Stimulated activated effector memory CD8-positive, alpha-beta T cell treated with anti-CD3 and anti-CD28 coated beads, Interleukin-12 subunit alpha, Interleukin-12 subunit beta, amount 100 ng/mL, for 72 hours (primary cell): ENCODE data around the gene HES7.
A peak's percentile ranks its signal among the peaks of the same experiment; 100 is the strongest.
"Not testable (repeated sequence)": the region's sequence is repeated elsewhere in the genome, so short reads cannot be mapped to it uniquely, and the experiment has no call there.

Experiments used
- ATAC-seq: fragments of 150-1000 bp; cut with Tn5 transposase; 2 replicates; pipeline ENCODE4 v1.10.0; 2021
- DNase-seq, 2 donors: peaks; one replicate each; pipeline ENCODE4 v3.0.0; 2021 to 2022; ENCODE audit warnings: low spot score in 2 of 2
- H3K27ac Mint-ChIP-seq: one replicate; pipeline ENCODE4 v1.8.0; 2022; ENCODE audit warnings: mild to moderate bottlenecking, mixed read lengths
- H3K36me3 Mint-ChIP-seq: one replicate; pipeline ENCODE4 v1.8.0; 2022; ENCODE audit warnings: mild to moderate bottlenecking, mixed read lengths
- H3K4me1 Mint-ChIP-seq: one replicate; pipeline ENCODE4 v1.8.0; 2022; ENCODE audit warnings: mixed read lengths
- H3K4me3 Mint-ChIP-seq: one replicate; pipeline ENCODE4 v1.8.0; 2022; ENCODE audit warnings: mild to moderate bottlenecking, mixed read lengths
- H3K9me3 Mint-ChIP-seq: one replicate; pipeline ENCODE4 v1.8.0; 2022; ENCODE audit warnings: mixed read lengths

Gene HES7

DNA sequence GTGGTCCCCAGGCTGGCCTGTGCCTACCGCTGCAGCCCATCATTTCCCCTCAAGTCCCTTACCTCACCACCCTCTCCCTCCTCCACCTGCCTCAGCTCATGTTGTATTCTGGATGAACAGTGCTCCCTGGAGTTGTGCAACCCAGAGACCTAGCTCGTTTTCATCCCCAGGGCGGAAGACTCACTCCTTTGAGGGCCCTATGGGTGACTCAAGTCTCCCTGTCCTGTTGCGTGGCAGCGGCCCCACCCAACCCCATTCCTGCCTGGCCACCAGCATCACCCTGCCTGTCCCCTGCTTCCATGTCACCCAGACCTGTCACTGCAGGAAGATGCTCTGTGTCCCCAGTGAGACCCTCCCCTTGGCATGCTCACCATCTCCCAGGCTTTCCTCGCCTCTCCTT is 39.7 kb downstream of the HES7 start:
- ATAC-seq (no peak), DNase-seq (no peak)
- H3K36me3 Mint-ChIP-seq = peaks cover 12% of the 10 kb centered on the region
- H3K4me3 Mint-ChIP-seq = no peak overlapping the region
- no peak overlapping the region for H3K27ac Mint-ChIP-seq
- peaks cover 14% of the 10 kb centered on the region for H3K4me1 Mint-ChIP-seq
- H3K9me3 Mint-ChIP-seq = no peaks in the 10 kb centered on the region

DNA sequence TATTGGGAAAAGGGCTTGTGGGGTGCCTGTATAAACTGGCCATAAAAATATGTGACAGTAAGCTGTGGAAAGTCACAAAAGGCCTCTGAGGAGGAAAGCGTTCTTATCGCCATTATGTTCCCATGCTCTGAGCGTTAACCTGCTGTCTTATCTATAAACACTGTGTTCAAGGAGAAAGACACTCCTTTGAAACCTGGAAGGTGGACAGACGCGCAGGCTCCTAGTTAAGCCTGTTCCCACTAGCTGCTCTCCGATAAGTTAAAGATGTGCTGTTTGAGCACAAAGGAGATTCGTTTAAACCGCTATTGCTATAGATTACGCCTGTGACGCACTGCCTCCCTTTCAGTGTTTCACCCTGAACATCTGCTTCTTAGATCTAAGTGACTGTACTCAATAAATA is 41.6 kb downstream of the HES7 start:
- no peaks in the 10 kb centered on the region for H3K9me3 Mint-ChIP-seq
- peaks cover 17% of the 10 kb centered on the region for H3K4me1 Mint-ChIP-seq
- no peak for ATAC-seq
- peaks cover 12% of the 10 kb centered on the region for H3K36me3 Mint-ChIP-seq
- no peak overlapping the region for H3K4me3 Mint-ChIP-seq
- no peak overlapping the region for H3K27ac Mint-ChIP-seq
- no peak for DNase-seq

DNA sequence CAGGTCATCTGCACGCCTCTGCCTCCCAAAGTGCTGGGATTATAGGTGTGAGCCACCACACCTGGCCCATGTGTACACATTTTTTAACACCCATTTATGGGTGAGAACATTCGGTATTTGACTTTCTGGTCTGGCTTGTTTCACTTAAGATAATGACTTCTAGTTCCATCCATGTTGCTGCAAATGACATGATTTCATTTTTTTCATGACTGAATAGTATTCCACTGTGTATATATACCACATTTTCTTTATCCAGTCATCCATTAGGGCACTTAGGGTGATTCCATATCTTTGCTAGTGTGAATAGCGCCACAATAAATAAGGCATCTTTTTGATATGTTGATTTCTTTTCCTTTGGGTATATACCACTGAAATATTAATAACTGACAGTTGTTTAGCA is 42.0 kb downstream of the HES7 start:
- no peak overlapping the region for H3K4me3 Mint-ChIP-seq
- no peak for ATAC-seq
- H3K4me1 Mint-ChIP-seq = peaks cover 17% of the 10 kb centered on the region

DNA sequence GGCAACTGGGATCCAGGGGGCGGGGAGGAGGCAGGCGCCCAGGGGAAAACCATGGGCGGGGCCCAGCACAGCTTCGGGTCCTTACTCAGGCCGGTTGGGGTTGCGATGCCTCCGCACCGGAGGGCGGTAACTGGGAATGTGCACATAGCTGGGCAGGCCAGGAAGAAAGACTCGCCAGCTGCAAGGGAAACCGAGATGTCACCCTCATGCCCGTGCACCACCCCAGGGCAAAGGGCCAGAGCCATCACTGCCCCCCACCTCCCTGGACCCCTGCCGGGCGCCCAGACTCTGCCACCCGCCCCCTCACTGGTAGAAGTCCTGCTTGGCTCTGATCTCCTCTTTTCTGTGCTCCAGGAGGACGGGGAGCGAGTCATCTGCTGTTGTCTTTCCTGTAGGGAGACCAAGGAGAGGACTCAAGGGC is 43.1 kb downstream of the HES7 start:
- H3K4me1 Mint-ChIP-seq = peaks cover 17% of the 10 kb centered on the region
- ATAC-seq (no peak), DNase-seq (no peak)
- H3K36me3 Mint-ChIP-seq = peaks cover 6% of the 10 kb centered on the region
- H3K27ac Mint-ChIP-seq = no peak overlapping the region
- peak overlapping the region; percentile 84 for H3K4me3 Mint-ChIP-seq
- no peaks in the 10 kb centered on the region for H3K9me3 Mint-ChIP-seq

More for the DNA sequence above, 42.0 kb downstream of the HES7 start:
- H3K27ac Mint-ChIP-seq = no peak overlapping the region
- H3K36me3 Mint-ChIP-seq = peaks cover 12% of the 10 kb centered on the region
- no peaks in the 10 kb centered on the region for H3K9me3 Mint-ChIP-seq
- DNase-seq = no peak

DNA sequence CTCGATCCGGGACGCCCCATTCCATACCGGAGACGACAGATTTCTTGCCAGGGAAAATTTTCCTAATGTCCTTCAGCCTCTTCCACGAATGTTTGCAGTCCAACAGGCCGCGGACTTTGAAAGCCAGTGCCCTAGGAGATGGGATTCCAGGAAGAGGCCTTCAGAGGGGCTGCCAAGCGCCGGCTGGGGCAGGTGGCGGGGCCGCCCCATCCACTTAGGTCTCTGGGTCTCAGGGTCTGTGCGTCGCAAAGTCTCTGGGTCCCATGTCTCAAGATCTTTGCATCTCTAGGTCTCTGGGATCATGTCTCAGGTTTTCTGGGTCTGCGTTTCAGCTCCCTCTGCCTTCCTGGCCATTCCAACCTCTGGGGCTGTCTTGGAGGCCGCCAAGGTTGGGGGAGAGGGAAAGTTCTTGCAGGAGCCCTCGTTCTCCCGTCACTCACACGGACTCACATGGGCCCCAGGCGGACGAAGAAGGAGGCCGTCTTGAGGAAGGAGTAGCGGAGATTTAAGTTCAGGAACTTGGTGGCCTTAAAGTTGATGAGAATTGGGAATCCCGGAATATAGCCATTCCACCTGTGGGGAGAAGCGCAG is 43.6 kb downstream of the HES7 start:
- DNase-seq (no peak), ATAC-seq (no peak)
- Mint-ChIP-seq H3K27ac (no peak overlapping the region), H3K4me3 (peak overlapping the region; percentile 84), H3K9me3 (no peaks in the 10 kb centered on the region), H3K36me3 (peaks cover 6% of the 10 kb centered on the region), H3K4me1 (peaks cover 17% of the 10 kb centered on the region)

DNA sequence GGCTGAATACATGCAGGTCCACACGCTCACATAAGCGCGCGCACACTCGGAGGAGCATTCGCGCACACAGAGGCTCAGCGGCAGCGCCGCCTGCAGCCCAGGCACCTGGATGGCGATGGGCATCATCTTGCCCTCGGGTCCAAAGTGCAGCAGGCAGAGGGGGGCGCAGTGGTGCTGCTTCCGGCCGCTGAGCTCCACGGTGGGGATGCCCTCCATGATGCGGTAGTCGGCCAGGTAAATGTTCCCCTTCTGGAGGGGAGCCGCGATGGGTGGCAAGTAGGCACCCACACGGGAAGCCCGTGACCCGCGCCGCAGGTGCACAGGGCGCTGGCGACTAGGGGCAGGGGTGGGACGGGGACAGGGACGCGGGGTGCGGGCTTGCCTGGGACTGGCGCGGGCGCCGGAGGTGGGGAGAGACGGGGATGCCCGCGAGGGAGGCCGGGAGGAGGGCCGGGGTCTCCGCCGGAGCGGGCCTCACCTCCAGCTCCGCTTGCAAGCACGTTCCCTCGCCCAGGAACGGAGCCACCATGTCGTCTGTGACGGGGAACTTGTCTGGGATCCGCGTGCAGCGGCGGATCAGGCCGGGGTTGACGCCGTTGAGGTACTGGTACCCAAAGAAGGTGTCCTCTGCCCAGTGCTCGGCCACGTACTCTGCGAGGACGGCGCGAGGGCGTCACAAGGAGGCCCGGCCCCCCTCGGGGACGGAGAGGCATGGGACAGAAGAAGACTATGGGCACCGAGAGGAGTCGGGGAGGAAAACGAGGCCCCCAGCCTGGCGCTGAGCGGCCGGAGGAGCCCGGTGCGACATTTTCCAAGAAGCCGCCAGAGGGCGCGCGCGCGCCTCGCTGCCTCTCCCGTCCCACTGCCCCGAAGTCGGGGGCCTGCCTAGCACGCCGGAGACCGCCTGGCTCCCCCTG is 44.4 kb downstream of the HES7 start:
- H3K9me3 Mint-ChIP-seq = no peaks in the 10 kb centered on the region
- peak overlapping the region; percentile 84 for H3K4me3 Mint-ChIP-seq
- peak overlapping the region; percentile 34 for H3K27ac Mint-ChIP-seq
- H3K36me3 Mint-ChIP-seq = peaks cover 6% of the 10 kb centered on the region
- peaks cover 23% of the 10 kb centered on the region for H3K4me1 Mint-ChIP-seq
- peak; percentile 81 to 87 for DNase-seq
- peak; percentile 89 for ATAC-seq

DNA sequence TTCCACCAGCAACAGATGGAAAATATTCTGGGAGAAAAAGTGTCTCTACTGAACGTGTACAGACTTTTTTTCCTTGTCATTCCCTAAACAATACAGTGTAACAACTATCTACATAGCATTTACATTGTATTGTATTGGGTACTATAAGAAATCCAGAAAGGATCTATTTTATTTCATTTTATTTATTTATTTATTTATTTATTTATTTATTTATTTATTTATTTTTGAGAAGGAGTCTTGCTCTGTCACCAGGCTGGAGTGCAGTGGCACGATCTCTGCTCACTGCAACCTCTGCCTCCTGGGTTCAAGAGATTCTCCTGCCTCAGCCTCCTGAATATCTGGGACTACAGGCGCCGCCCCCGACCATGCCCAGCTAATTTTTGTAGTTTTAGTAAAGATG is 46.0 kb downstream of the HES7 start:
- Mint-ChIP-seq H3K4me1 (peaks cover 39% of the 10 kb centered on the region), H3K36me3 (peaks cover 12% of the 10 kb centered on the region)
- not testable (repeated sequence) for H3K27ac Mint-ChIP-seq, H3K4me3 Mint-ChIP-seq, DNase-seq, H3K9me3 Mint-ChIP-seq, ATAC-seq

DNA sequence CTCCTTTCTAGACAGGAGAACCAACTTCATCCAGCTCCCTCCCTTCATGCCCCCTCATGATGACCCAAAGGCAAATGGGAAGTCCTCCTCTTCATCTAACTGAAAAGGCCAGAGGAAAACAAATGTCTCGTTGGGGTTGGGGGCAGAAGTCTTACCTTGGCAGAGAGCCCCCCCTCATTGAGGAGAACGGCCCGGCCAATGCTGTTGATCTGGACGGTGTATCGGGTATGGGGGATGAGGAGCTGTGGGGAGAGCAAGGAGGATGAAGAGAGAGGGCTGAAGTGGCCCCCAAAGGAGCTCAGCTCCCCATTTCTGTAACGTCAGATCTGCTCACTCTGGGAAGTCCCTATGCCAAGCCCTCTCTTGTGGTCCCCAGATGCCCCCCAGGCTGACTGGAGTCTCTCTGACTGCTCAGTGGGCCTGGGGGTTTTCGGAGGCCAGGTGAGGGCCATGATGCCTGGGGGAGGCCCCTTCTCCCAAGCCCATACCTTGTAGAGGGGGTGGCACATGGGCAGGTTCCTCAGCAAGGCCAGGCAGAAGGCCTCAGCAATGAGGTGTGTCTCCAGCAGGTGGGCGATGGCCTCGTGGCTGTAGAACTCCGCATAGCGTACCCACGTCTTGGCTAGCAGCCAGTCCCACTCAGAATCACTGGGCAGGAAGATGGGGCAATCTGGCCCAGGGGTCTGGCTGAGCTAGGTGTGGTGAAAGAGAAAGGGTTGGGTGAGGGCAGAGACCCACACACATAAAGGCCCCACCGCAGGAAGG is 47.2 kb downstream of the HES7 start:
- peaks cover 46% of the 10 kb centered on the region for H3K4me1 Mint-ChIP-seq
- H3K9me3 Mint-ChIP-seq = no peaks in the 10 kb centered on the region
- no peak for DNase-seq
- peaks cover 21% of the 10 kb centered on the region for H3K36me3 Mint-ChIP-seq
- ATAC-seq = no peak
- no peak overlapping the region for H3K4me3 Mint-ChIP-seq
- no peak overlapping the region for H3K27ac Mint-ChIP-seq

DNA sequence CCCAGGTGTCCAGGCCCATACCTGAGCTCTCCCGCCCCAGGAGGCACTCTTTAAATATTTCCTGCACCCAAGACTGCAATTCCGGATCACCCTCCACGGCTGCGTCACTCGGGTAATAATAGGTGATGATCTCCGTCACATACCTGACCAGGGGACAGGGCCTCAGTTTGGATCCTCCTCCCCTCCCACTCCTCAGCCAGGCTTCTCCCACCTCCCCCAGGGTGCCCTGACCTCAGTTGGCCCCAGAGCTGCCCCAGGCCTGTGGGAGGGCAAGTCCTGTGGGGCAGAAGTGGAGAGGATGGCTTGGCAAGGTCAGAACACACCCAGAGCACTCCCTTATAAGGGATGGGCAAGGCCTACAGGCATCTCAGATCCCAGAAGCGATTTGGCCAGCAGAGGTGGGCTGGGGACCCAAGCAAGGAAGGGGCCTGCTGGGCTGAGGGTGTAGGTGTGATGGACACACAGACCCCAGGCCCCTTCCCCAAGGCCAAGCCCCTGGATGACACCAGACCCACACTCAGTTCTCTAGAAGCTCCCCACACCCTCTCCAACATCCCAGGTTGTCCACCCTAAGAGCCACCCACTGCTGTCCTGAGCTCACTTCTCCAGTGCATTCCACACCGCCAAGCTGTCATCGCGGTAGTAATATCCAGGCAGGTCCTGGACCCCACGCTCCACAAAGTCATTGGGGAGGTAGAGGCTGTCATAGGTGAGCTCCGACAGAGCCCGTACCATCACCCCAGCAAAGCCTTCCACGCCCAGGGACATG is 48.1 kb downstream of the HES7 start:
- H3K27ac Mint-ChIP-seq = peak overlapping the region; percentile 26
- H3K4me3 Mint-ChIP-seq = no peak overlapping the region

DNA sequence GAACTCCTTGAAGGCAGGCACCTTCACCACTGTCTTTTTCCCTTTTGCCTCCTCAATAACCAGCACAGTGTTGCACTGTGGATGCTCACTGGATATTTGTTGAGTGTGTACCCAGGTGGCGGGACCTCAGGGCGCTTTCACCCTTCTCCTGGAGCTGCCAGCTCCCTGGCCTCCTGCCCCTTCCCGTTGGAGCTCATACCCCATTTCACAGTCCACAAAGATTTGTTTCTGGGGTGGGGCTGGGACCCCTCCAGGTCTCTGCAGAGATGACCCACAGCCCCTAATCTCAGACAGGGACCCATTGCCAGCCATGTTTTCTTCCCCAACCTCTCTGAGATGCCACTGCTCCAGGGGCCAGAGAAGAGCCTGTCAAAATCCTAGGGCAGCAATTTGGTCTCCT is 48.8 kb downstream of the HES7 start:
- no peaks in the 10 kb centered on the region for H3K9me3 Mint-ChIP-seq

More for the DNA sequence above, 48.1 kb downstream of the HES7 start:
- no peak for ATAC-seq
- Mint-ChIP-seq H3K9me3 (no peaks in the 10 kb centered on the region), H3K4me1 (peaks cover 46% of the 10 kb centered on the region), H3K36me3 (peaks cover 15% of the 10 kb centered on the region)
- DNase-seq = no peak

DNA sequence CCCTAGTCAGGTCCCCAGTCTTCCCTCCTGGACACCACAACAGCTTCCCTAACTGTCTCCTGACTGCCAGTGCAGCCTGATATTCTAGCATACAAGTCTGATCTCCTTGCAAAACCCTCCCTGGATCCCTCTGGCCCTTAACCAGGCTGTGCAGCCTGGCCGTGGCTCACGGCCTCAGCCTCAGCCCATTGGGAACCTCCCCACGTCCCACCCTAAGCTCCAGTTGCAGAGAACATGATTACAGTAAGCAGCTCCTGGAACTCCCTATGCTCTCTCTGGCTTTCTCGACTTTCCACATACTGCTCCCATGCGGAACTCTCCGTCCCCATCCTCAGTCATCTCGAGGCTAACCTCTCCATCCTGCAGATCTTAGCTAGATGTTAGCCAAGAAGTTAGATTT is 49.4 kb downstream of the HES7 start:
- ATAC-seq (no peak), DNase-seq (no peak)
- Mint-ChIP-seq H3K27ac (peak overlapping the region; percentile 26), H3K4me3 (peak overlapping the region; percentile 68), H3K36me3 (peaks cover 15% of the 10 kb centered on the region), H3K4me1 (peaks cover 35% of the 10 kb centered on the region), H3K9me3 (no peaks in the 10 kb centered on the region)

More for the DNA sequence above, 48.8 kb downstream of the HES7 start:
- peak overlapping the region; percentile 26 for H3K27ac Mint-ChIP-seq
- peaks cover 15% of the 10 kb centered on the region for H3K36me3 Mint-ChIP-seq
- H3K4me3 Mint-ChIP-seq = peak overlapping the region; percentile 68
- ATAC-seq (no peak), DNase-seq (no peak)
- peaks cover 41% of the 10 kb centered on the region for H3K4me1 Mint-ChIP-seq

DNA sequence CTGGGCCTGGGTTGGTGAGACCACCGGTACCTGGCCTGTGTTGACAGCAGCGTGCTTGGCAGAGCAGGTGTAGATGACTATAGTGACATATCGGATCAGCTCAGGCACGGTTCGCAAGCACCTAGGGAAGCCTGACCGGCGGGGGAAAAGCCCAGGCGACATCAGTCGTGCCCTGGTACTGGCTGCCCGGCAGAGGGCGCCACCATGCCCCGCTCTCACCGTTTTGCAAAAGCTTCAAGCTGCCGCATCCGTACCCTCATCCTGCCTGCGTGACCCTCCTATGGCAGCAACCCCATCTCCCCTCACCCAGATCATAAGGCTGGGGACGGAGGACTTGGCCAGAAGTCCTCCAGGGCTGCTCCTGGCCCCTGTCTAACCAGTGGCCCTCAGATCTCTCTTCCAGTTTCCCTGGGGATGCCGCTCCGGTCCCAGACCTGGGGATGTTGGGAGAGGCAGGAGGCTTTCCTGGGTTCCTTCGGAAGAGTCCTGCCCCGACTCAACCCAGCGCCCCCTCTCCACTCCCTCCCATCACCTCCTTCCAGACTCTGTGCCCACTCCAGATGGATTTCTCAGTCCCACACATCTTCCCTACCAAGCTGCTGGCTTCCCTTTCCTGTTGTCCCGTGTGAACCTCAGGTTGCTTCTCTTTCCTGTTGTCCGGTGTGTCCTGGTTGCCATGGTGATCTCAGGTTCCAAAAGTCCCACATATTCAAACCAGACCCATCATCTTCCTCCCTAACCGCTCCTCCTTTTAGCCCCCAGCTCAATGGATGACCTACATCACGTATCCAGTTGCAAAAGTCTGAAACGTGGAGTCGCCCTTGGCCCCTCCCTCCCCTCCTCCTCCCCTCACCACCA is 50.0 kb downstream of the HES7 start:
- H3K9me3 Mint-ChIP-seq = no peaks in the 10 kb centered on the region
- DNase-seq (peak; percentile 81 to 88), ATAC-seq (peak; percentile 88)
- H3K4me1 Mint-ChIP-seq = peaks cover 30% of the 10 kb centered on the region
- H3K4me3 Mint-ChIP-seq = peak overlapping the region; percentile 68
- H3K27ac Mint-ChIP-seq = peak overlapping the region; percentile 26
- H3K36me3 Mint-ChIP-seq = peaks cover 15% of the 10 kb centered on the region

DNA sequence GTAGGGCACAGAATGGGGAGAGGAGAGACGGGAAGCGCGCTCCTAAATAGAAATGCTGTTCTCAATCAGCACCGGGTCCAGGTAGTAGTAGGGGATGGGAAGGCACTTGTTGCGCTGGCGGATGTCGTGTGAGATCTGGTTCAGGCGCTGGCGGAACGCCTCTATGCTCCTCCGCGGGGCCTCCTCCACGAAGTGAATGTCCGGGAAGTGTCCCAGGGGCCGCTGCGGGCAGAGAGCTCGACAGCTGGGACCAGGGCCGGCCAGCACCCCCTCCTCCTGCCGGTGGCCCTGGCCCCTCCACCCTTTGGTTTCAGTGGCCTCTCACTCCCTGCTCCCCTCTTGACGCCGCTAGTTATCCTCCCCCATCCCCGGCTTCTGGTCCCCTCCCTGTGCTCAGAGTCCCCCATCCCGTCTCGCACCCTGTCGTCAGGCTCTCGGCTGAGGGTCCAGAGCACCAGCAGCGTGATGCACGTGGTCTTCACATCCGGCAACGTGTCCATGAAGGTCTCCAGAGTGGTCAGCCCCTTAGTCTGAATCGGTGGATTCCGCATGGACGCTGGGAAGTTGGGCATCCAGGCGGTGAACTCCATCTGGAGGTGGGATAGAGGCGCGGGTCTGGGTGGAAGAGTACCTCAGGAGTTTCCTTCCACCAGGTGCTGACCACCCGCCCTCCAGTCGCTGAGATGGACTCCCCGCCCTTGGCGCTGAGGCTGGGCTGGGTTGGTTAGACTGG is 51.0 kb downstream of the HES7 start:
- Mint-ChIP-seq H3K36me3 (peaks cover 15% of the 10 kb centered on the region), H3K9me3 (no peaks in the 10 kb centered on the region), H3K27ac (no peak overlapping the region), H3K4me3 (peak overlapping the region; percentile 68), H3K4me1 (peaks cover 30% of the 10 kb centered on the region)
- ATAC-seq (peak; percentile 35), DNase-seq (no peak)
